Mucosa of rectum (tissue), 2 donors: Measurements from ENCODE around the gene ZSCAN32.

ENCODE experiments used
- H3K27ac ChIP-seq, 2 donors: one replicate each; pipeline ENCODE4 v1.7.0; 2013; ENCODE audit warnings: inconsistent platforms in 2 of 2, low read depth in 2 of 2, low read length in 2 of 2
- H3K27me3 ChIP-seq, 2 donors: one replicate each; pipeline ENCODE4 v1.7.0; 2013; ENCODE audit warnings: low read length in 2 of 2; ENCODE audit not compliant: control insufficient read depth in 2 of 2, insufficient read depth in 2 of 2
- H3K36me3 ChIP-seq, 2 donors: one replicate each; pipeline ENCODE4 v1.7.0; 2013; ENCODE audit warnings: low read length in 2 of 2; ENCODE audit not compliant: control insufficient read depth in 2 of 2, insufficient read depth in 2 of 2
- H3K4me1 ChIP-seq, 2 donors: one replicate each; pipeline ENCODE4 v1.7.0; 2013; ENCODE audit warnings: low read length in 2 of 2, mild to moderate bottlenecking in 1 of 2; ENCODE audit not compliant: control insufficient read depth in 2 of 2, insufficient read depth in 2 of 2
- H3K4me3 ChIP-seq, 2 donors: one replicate each; pipeline ENCODE4 v1.7.0; 2013; ENCODE audit warnings: low read length in 2 of 2
- H3K9ac ChIP-seq, 2 donors: one replicate each; pipeline ENCODE4 v1.7.0; 2013; ENCODE audit warnings: low read length in 2 of 2, low read depth in 1 of 2, mild to moderate bottlenecking in 1 of 2
- H3K9me3 ChIP-seq, 2 donors: one replicate each; pipeline ENCODE4 v1.7.0; 2013; ENCODE audit warnings: low read length in 2 of 2; ENCODE audit not compliant: control insufficient read depth in 2 of 2
- donor health status: healthy.
- donor health status: Normal muscosa, but diverticular disease.

Gene ZSCAN32

GRCh38 chr16:3400779-3401688 lies at the start of gene ZSCAN32, which contains the start of gene ZNF174:
Gene ZSCAN32 (minus strand): TSS chr16:3401004. CDS start chr16:3397557, 3,447 bp downstream.
Gene ZNF174 (plus strand): TSS chr16:3401215. CDS start chr16:3402005, 790 bp downstream.
- Histone ChIP-seq H3K4me3 (peak within 1 kb of the TSS; percentile 91 to 94), H3K9ac (peak within 1 kb of the TSS; percentile 85 to 93), H3K27ac (peak within 1 kb of the TSS; percentile 85 to 87), H3K9me3 (peaks cover 6 to 10% of the 10 kb centered on the region in 2 donors), H3K36me3 (peaks cover 34 to 37% of the 10 kb centered on the region in 2 donors), H3K27me3 (no peaks in the 10 kb centered on the region), H3K4me1 (peaks cover 9 to 12% of the 10 kb centered on the region in 2 donors)

- Histone ChIP-seq H3K4me3 (peak overlapping the region; percentile 68 to 84), H3K9me3 (peaks cover 0 to 4% of the 10 kb centered on the region in 2 donors), H3K27me3 (no peaks in the 10 kb centered on the region), H3K27ac (peak overlapping the region; percentile 80 to 82), H3K9ac (peak overlapping the region; percentile 73 to 77), H3K36me3 (peaks cover 3 to 11% of the 10 kb centered on the region in 2 donors), H3K4me1 (peaks cover 8 to 12% of the 10 kb centered on the region in 2 donors)
These were observed 43.2 kb upstream of the ZSCAN32 start for GRCh38 chr16:3444032-3444388.

- peak within 1 kb of the TSS; percentile 80 to 82 for H3K27ac ChIP-seq
- H3K4me3 ChIP-seq, result peak within 1 kb of the TSS; percentile 68 to 84
- peaks cover 0 to 7% of the 10 kb centered on the region in 2 donors for H3K36me3 ChIP-seq
- peaks cover 0 to 4% of the 10 kb centered on the region in 2 donors for H3K9me3 ChIP-seq
- peak within 1 kb of the TSS; percentile 73 to 77 for H3K9ac ChIP-seq
- H3K4me1 ChIP-seq, result peaks cover 8 to 12% of the 10 kb centered on the region in 2 donors
- H3K27me3 ChIP-seq, result no peaks in the 10 kb centered on the region
These were observed 42.6 kb upstream of the ZSCAN32 start, which contains the start of the genes NAA60 and ZNF597 for GRCh38 chr16:3443108-3444031. Gene NAA60 (plus strand): TSS chr16:3443680. CDS start chr16:3476228, 32,548 bp downstream. Gene ZNF597 (minus strand): TSS chr16:3443504. CDS start chr16:3443153, 351 bp downstream.

DNA sequence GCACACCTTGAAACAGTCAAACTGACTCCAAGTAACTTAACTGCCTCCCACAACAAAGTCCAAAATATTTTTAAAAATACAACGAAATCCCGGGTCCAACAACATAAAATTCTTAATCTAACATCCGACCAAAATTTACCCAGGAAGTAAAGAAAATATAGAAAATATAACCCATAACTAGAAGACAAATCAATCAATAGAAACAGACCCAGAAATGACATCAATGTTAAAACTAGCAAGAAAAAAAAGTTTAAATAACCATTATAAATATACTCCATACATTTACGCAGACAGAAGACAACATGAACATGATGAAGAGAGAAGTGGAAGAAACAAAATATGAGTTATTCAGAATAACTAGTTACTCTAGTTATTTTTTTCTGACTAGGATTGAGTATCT lies 38.8 kb upstream of the ZSCAN32 start:
- Histone ChIP-seq H3K9me3 (peaks cover 0 to 4% of the 10 kb centered on the region in 2 donors), H3K27me3 (peaks cover 0 to 4% of the 10 kb centered on the region in 2 donors), H3K27ac (no peak overlapping the region), H3K4me3 (no peak overlapping the region), H3K36me3 (peaks cover 0 to 12% of the 10 kb centered on the region in 2 donors), H3K4me1 (peaks cover 7 to 8% of the 10 kb centered on the region in 2 donors), H3K9ac (no peak overlapping the region)

GRCh38 chr16:3434373-3434772 lies 33.6 kb upstream of the ZSCAN32 start:
- H3K4me1 ChIP-seq, result no peaks in the 10 kb centered on the region
- peaks cover 0 to 8% of the 10 kb centered on the region in 2 donors for H3K36me3 ChIP-seq
- peaks cover 0 to 2% of the 10 kb centered on the region in 2 donors for H3K9me3 ChIP-seq

DNA sequence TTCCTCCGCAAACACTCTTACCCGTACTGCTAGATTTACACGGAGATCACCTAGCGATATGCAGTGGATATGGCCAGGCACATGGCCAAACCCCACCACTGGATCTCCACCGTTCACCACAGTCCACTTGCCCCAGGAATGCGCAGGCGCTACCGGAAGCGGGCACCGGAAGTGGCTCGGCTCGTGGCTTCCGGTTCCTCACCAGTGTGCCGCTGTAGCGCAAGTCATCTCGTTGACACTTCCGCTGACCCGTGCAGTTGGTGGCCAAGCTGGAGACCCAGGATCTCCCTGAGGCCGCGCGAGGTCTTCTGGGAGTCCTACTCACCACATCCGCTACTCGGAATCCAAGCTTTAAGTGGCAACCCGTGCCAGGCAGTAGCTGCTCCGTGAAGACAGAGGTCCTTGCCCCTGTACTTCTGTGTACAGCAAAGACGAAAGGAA lies 31.0 kb upstream of the ZSCAN32 start:
- Histone ChIP-seq H3K4me3 (peak overlapping the region; percentile 28 to 50), H3K36me3 (peaks cover 0 to 3% of the 10 kb centered on the region in 2 donors), H3K27me3 (no peaks in the 10 kb centered on the region), H3K9me3 (no peaks in the 10 kb centered on the region), H3K27ac (no peak overlapping the region), H3K9ac (no peak overlapping the region), H3K4me1 (no peaks in the 10 kb centered on the region)

More at GRCh38 chr16:3434373-3434772, 33.6 kb upstream of the ZSCAN32 start:
- Histone ChIP-seq H3K4me3 (no peak overlapping the region), H3K9ac (no peak overlapping the region), H3K27ac (no peak overlapping the region), H3K27me3 (peaks cover 0 to 4% of the 10 kb centered on the region in 2 donors)

GRCh38 chr16:3413730-3414379 lies 13.1 kb upstream of the ZSCAN32 start:
- Histone ChIP-seq H3K9me3 (peaks cover 10 to 31% of the 10 kb centered on the region in 2 donors), H3K4me3 (no peak overlapping the region)

GRCh38 chr16:3408561-3409197 lies 7.9 kb upstream of the ZSCAN32 start:
- no peaks in the 10 kb centered on the region for H3K27me3 ChIP-seq
- H3K9ac ChIP-seq, result no peak overlapping the region
- peak overlapping the region; percentile 1 to 14 for H3K4me3 ChIP-seq
- no peak overlapping the region for H3K27ac ChIP-seq
- no peaks in the 10 kb centered on the region for H3K4me1 ChIP-seq
- peaks cover 38 to 50% of the 10 kb centered on the region in 2 donors for H3K36me3 ChIP-seq
- peaks cover 42 to 54% of the 10 kb centered on the region in 2 donors for H3K9me3 ChIP-seq

More at GRCh38 chr16:3413730-3414379, 13.1 kb upstream of the ZSCAN32 start:
- H3K27me3 ChIP-seq, result no peaks in the 10 kb centered on the region
- H3K36me3 ChIP-seq, result peaks cover 2% of the 10 kb centered on the region in 2 donors
- H3K27ac ChIP-seq, result no peak overlapping the region
- no peak overlapping the region for H3K9ac ChIP-seq
- H3K4me1 ChIP-seq, result no peaks in the 10 kb centered on the region
